ES-I3 (cell line): Measurements from ENCODE around the gene SMARCA4.
"Not testable (repeated sequence)": the region's sequence is repeated elsewhere in the genome, so short reads cannot be mapped to it uniquely, and the experiment has no call there.

Experiments used
- H3K36me3 ChIP-seq: 2 replicates; pipeline ENCODE4 v1.6.1; 2013; ENCODE audit warnings: mild to moderate bottlenecking, low read length, control low read depth, moderate library complexity; ENCODE audit not compliant: insufficient read depth
- H3K4me1 ChIP-seq: 2 replicates; pipeline ENCODE4 v1.6.1; 2013; ENCODE audit warnings: mild to moderate bottlenecking, control low read depth, low read length; ENCODE audit not compliant: insufficient read depth
- H3K9ac ChIP-seq: 2 replicates; pipeline ENCODE4 v1.6.1; 2013; ENCODE audit warnings: low read depth, mild to moderate bottlenecking, low read length, moderate library complexity
- H3K9me3 ChIP-seq: 2 replicates; pipeline ENCODE4 v1.6.1; 2013; ENCODE audit warnings: mild to moderate bottlenecking, low read length, moderate library complexity; ENCODE audit not compliant: control insufficient read depth, insufficient read depth

Gene SMARCA4

GRCh38 chr19:10981252-10981895, 20.5 kb downstream of the SMARCA4 start:
- H3K9me3 ChIP-seq = no peaks in the 10 kb centered on the region
- 0 out of 2 replicates have a peak, but pooled peaks cover 6% of the 10 kb centered on the region for H3K4me1 ChIP-seq
- no peak overlapping the region for H3K9ac ChIP-seq
- no peaks in the 10 kb centered on the region; the same call in 1 of the 2 replicates for H3K36me3 ChIP-seq

- 0 out of 2 replicates have a peak, but pooled peaks cover 6% of the 10 kb centered on the region for H3K4me1 ChIP-seq
- peaks cover 5% of the 10 kb centered on the region; the same call in 1 of the 2 replicates for H3K36me3 ChIP-seq
- H3K9me3 ChIP-seq = no peaks in the 10 kb centered on the region
- H3K9ac ChIP-seq = no peak overlapping the region
These were observed 22.2 kb downstream of the SMARCA4 start for GRCh38 chr19:10983026-10983425.

- H3K36me3 ChIP-seq = peaks cover 16% of the 10 kb centered on the region
- H3K9me3 ChIP-seq = no peaks in the 10 kb centered on the region
- 0 out of 2 replicates have a peak, but pooled peaks cover 6% of the 10 kb centered on the region for H3K4me1 ChIP-seq
These were observed 23.4 kb downstream of the SMARCA4 start for GRCh38 chr19:10984166-10984735.

GRCh38 chr19:10985502-10985901, 24.7 kb downstream of the SMARCA4 start:
- Histone ChIP-seq H3K9ac (no peak overlapping the region), H3K36me3 (peaks cover 16% of the 10 kb centered on the region), H3K9me3 (no peaks in the 10 kb centered on the region), H3K4me1 (0 out of 2 replicates have a peak, but pooled peaks cover 6% of the 10 kb centered on the region)

More at GRCh38 chr19:10984166-10984735, 23.4 kb downstream of the SMARCA4 start:
- no peak overlapping the region for H3K9ac ChIP-seq

- H3K9me3 ChIP-seq = no peaks in the 10 kb centered on the region
- peaks cover 19% of the 10 kb centered on the region for H3K36me3 ChIP-seq
- H3K9ac ChIP-seq = no peak overlapping the region
- H3K4me1 ChIP-seq = no peaks in the 10 kb centered on the region
These were observed 25.7 kb downstream of the SMARCA4 start for GRCh38 chr19:10986301-10987127.

- Histone ChIP-seq H3K36me3 (peaks cover 22% of the 10 kb centered on the region), H3K9me3 (no peaks in the 10 kb centered on the region), H3K4me1 (no peaks in the 10 kb centered on the region), H3K9ac (no peak overlapping the region)
These were observed 26.9 kb downstream of the SMARCA4 start for GRCh38 chr19:10987571-10988297.

- H3K9ac ChIP-seq = no peak overlapping the region
- H3K36me3 ChIP-seq = peaks cover 22% of the 10 kb centered on the region
- no peaks in the 10 kb centered on the region for H3K4me1 ChIP-seq
- H3K9me3 ChIP-seq = no peaks in the 10 kb centered on the region
These were observed 27.6 kb downstream of the SMARCA4 start for GRCh38 chr19:10988380-10988779.

GRCh38 chr19:10988921-10989320, 28.1 kb downstream of the SMARCA4 start:
- Histone ChIP-seq H3K9ac (no peak overlapping the region), H3K9me3 (no peaks in the 10 kb centered on the region), H3K4me1 (no peaks in the 10 kb centered on the region), H3K36me3 (peaks cover 22% of the 10 kb centered on the region)

GRCh38 chr19:10991076-10991475, 30.2 kb downstream of the SMARCA4 start:
- H3K36me3 ChIP-seq = peaks cover 31% of the 10 kb centered on the region
- no peak overlapping the region for H3K9ac ChIP-seq
- no peaks in the 10 kb centered on the region for H3K4me1 ChIP-seq
- no peaks in the 10 kb centered on the region for H3K9me3 ChIP-seq

- Histone ChIP-seq H3K4me1 (no peaks in the 10 kb centered on the region), H3K9me3 (no peaks in the 10 kb centered on the region), H3K36me3 (peaks cover 35% of the 10 kb centered on the region), H3K9ac (no peak overlapping the region)
These were observed 30.8 kb downstream of the SMARCA4 start for GRCh38 chr19:10991521-10992081.

- peaks cover 33% of the 10 kb centered on the region for H3K36me3 ChIP-seq
- not testable (repeated sequence) for H3K4me1 ChIP-seq, H3K9ac ChIP-seq, H3K9me3 ChIP-seq
These were observed 31.3 kb downstream of the SMARCA4 start for GRCh38 chr19:10992174-10992573.

GRCh38 chr19:10995926-10996600, 35.2 kb downstream of the SMARCA4 start:
- Histone ChIP-seq H3K9ac (no peak overlapping the region), H3K9me3 (no peaks in the 10 kb centered on the region), H3K36me3 (peaks cover 34% of the 10 kb centered on the region), H3K4me1 (no peaks in the 10 kb centered on the region)

GRCh38 chr19:10998045-10998533, 37.3 kb downstream of the SMARCA4 start:
- Histone ChIP-seq H3K9me3 (no peaks in the 10 kb centered on the region), H3K4me1 (no peaks in the 10 kb centered on the region), H3K36me3 (peaks cover 28% of the 10 kb centered on the region), H3K9ac (no peak overlapping the region)
